ENCODE measurements around the gene PLAGL1. TPM values are rescaled to one million over a fixed set of nuclear protein-coding genes. Genes with fewer than 3 reads are reported as not detected.

Gene PLAGL1
- total and polyA plus RNA-seq, 11 donors, result 6.6 to 27.3 (median 9.5) TPM

- peak overlapping the region in 10 of 12 donors; percentile 4 to 47 (median 27) for H3K27ac ChIP-seq
- intact Hi-C loops (cut with DNase I), result loop anchor here in 1 of 10 donors (5.0 kb wide), 1 partner anchor 50 kb away; no protein-coding TSS in a partner anchor
- TF ChIP-seq POLR2A (IDR thresholded peaks at IDR 0.05) (no peak), CTCF (IDR thresholded peaks at IDR 0.05) (peak in 8 of 12 donors; percentile 19 to 53 (median 40))
- H3K36me3 ChIP-seq, result peaks cover 0 to 32% (median 0%) of the 10 kb centered on the region in 9 donors
- WGBS, 4 donors, result 50 to 59% (median 56%) methylated on average over 12 of the region's 12 CpGs
- H3K27me3 ChIP-seq, result no peaks in the 10 kb centered on the region
- no peak overlapping the region for H3K4me3 ChIP-seq
- DNase-seq (no peak), ATAC-seq (peak in 2 of 4 donors; percentile 12 to 15)
- H3K4me1 ChIP-seq, result peaks cover 0 to 49% (median 25%) of the 10 kb centered on the region in 12 donors
- H3K9me3 ChIP-seq, result no peaks in the 10 kb centered on the region
These were observed 45.9 kb downstream of the PLAGL1 start for GRCh38 chr6:143961886-143962878.

GRCh38 chr6:143961066-143961465, 47.0 kb downstream of the PLAGL1 start:
- Histone ChIP-seq H3K9me3 (no peaks in the 10 kb centered on the region), H3K4me3 (no peak overlapping the region), H3K4me1 (peaks cover 0 to 43% (median 25%) of the 10 kb centered on the region in 12 donors), H3K36me3 (peaks cover 0 to 23% (median 0%) of the 10 kb centered on the region in 9 donors), H3K27me3 (no peaks in the 10 kb centered on the region), H3K27ac (no peak overlapping the region)
- ATAC-seq (no peak), DNase-seq (no peak)
- intact Hi-C loops (cut with DNase I), result loop anchor here in 1 of 10 donors (5.0 kb wide), 1 partner anchor 51 kb away; no protein-coding TSS in a partner anchor
- TF ChIP-seq CTCF (IDR thresholded peaks at IDR 0.05) (no peak), POLR2A (IDR thresholded peaks at IDR 0.05) (no peak)
- 68 to 81% (median 74%) methylated on average over 3 of the region's 3 CpGs for WGBS, 4 donors

GRCh38 chr6:143959927-143960326, 48.1 kb downstream of the PLAGL1 start:
- Histone ChIP-seq H3K27ac (no peak overlapping the region), H3K9me3 (no peaks in the 10 kb centered on the region), H3K4me3 (no peak overlapping the region), H3K4me1 (peaks cover 0 to 40% (median 24%) of the 10 kb centered on the region in 12 donors), H3K36me3 (peaks cover 0 to 13% (median 0%) of the 10 kb centered on the region in 9 donors), H3K27me3 (no peaks in the 10 kb centered on the region)
- no peak for ATAC-seq
- no peak for DNase-seq
- TF ChIP-seq CTCF (IDR thresholded peaks at IDR 0.05) (no peak), POLR2A (IDR thresholded peaks at IDR 0.05) (no peak)
- intact Hi-C loops (cut with DNase I), result loop anchor here in 2 of 10 donors (5.0 to 10.0 kb wide), 2 partner anchors 45 to 52 kb away; partner anchors contain the start of gene PLAGL1 (in 1 of the 2)
- WGBS, 4 donors, result 48 to 66% (median 59%) methylated on average over 4 of the region's 4 CpGs

Measured in heart left ventricle (tissue), 16 donors.